ENCODE results near the gene LIG1.

DNA sequence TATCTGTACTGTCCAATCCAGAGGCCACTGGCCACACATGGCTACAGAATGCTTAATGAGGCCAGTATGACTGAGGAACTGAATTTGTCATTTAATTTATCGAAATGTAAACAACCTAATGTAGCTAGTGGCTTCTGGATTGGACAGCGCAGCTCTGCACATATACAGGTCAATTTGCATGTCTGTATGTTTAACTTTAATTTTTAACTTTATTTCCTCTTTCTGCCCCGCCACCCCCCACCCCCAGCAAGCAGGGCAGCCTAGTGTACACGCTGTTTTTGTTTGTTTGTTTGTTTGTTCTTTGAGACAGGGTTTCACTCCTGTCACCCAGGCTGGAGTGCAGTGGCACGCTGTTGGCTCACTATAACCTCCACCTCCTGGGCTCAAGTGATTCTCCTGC, 15.9 kb upstream of the LIG1 start:
- TF ChIP-seq EZH2 (IDR thresholded peaks at IDR 0.05; ENCODE audit: borderline replicate concordance, low read depth, low read length, poor library complexity, severe bottlenecking) (no peak), CTCF (conservative IDR thresholded peaks at IDR 0.05; ENCODE audit: low read depth, low read length) (no peak)

Data from A673 (cell line).